Mucosa of stomach (tissue), 1 donor: Measurements from ENCODE around the gene USP26.
"Not testable (repeated sequence)": the region's sequence is repeated elsewhere in the genome, so short reads cannot be mapped to it uniquely, and the experiment has no call there.

Experiments used
- H3K27me3 ChIP-seq: one replicate; pipeline ENCODE4 v1.7.0; 2013; ENCODE audit warnings: mild to moderate bottlenecking, low read length; ENCODE audit not compliant: control insufficient read depth, insufficient read depth
- H3K36me3 ChIP-seq: one replicate; pipeline ENCODE4 v1.7.0; 2013; ENCODE audit warnings: low read length; ENCODE audit not compliant: control insufficient read depth, insufficient read depth
- H3K4me1 ChIP-seq: one replicate; pipeline ENCODE4 v1.7.0; 2013; ENCODE audit warnings: mild to moderate bottlenecking, low read length; ENCODE audit not compliant: control insufficient read depth, insufficient read depth
- H3K4me3 ChIP-seq: one replicate; pipeline ENCODE4 v1.7.0; 2013; ENCODE audit warnings: low read length
- H3K9ac ChIP-seq: one replicate; pipeline ENCODE4 v1.7.0; 2013; ENCODE audit warnings: mild to moderate bottlenecking, low read length, moderate library complexity
- H3K9me3 ChIP-seq: one replicate; pipeline ENCODE4 v1.7.0; 2013; ENCODE audit warnings: mild to moderate bottlenecking, low read length, moderate library complexity; ENCODE audit not compliant: control insufficient read depth
- donor health status: Pancreatic carcinoma.

USP26 gene

GRCh38 chrX:133072566-133072965, 24.3 kb downstream of the USP26 start:
- H3K4me3 ChIP-seq: no peak overlapping the region
- H3K4me1 ChIP-seq: no peaks in the 10 kb centered on the region
- H3K9ac ChIP-seq: no peak overlapping the region
- H3K27me3 ChIP-seq: no peaks in the 10 kb centered on the region
- no peaks in the 10 kb centered on the region for H3K9me3 ChIP-seq
- no peaks in the 10 kb centered on the region for H3K36me3 ChIP-seq

- Histone ChIP-seq H3K9ac (no peak overlapping the region), H3K4me3 (no peak overlapping the region), H3K27me3 (no peaks in the 10 kb centered on the region), H3K9me3 (no peaks in the 10 kb centered on the region), H3K36me3 (no peaks in the 10 kb centered on the region), H3K4me1 (no peaks in the 10 kb centered on the region)
These were observed 28.4 kb downstream of the USP26 start for GRCh38 chrX:133068461-133068860.

DNA sequence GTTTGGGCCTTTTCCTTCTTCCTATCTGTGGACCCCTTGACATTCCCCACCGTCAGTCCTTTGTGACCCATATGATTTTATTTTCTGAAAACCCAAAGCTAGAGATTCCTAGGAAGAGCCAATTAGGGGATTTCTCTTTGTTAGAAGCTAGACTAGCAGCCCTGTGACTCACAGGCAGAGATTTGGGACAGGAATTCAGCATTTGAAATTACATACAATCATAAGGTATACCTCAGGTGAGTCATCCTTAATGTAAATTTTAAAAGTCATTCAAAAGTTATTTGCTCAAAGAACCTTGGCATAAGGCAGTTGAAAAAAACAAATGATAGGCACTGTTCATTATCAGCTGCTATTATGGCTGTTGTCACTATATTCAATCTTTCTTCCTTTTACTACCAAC, 40.6 kb downstream of the USP26 start:
- Histone ChIP-seq H3K27me3 (no peaks in the 10 kb centered on the region), H3K4me3 (no peak overlapping the region), H3K36me3 (no peaks in the 10 kb centered on the region), H3K9ac (no peak overlapping the region), H3K4me1 (no peaks in the 10 kb centered on the region), H3K9me3 (no peaks in the 10 kb centered on the region)

DNA sequence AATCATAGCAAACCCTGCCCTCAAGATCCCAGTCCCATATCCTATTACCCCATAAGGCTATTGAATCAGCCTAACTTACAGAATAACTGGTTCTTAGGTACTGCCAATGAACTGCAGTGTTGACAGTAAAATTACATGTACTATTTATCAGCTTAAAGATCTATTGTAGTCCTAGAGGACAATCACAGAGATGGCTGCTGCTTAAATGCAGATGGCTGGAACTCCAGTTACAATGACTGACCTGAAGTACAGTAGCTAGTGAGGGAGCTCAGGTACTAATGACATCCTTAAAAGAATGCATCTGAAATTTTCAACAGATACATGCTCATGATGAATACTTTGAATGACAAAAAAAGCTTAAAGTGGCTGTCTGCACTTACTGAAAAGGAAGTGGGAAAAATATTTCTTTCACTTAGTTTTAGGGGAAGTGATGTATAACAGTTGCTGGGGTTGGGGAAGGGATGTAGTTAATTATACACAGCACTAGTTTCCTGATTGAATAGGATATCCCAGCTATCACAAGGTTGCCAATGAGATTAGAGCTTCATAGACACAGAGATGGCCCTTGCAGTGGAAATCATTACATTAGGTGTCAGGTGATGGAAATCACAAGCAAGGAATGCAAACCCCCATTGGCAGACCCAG, 42.0 kb downstream of the USP26 start:
- Histone ChIP-seq H3K27me3 (no peaks in the 10 kb centered on the region), H3K4me3 (no peak overlapping the region), H3K36me3 (no peaks in the 10 kb centered on the region), H3K9me3 (no peaks in the 10 kb centered on the region), H3K9ac (no peak overlapping the region), H3K4me1 (no peaks in the 10 kb centered on the region)

DNA sequence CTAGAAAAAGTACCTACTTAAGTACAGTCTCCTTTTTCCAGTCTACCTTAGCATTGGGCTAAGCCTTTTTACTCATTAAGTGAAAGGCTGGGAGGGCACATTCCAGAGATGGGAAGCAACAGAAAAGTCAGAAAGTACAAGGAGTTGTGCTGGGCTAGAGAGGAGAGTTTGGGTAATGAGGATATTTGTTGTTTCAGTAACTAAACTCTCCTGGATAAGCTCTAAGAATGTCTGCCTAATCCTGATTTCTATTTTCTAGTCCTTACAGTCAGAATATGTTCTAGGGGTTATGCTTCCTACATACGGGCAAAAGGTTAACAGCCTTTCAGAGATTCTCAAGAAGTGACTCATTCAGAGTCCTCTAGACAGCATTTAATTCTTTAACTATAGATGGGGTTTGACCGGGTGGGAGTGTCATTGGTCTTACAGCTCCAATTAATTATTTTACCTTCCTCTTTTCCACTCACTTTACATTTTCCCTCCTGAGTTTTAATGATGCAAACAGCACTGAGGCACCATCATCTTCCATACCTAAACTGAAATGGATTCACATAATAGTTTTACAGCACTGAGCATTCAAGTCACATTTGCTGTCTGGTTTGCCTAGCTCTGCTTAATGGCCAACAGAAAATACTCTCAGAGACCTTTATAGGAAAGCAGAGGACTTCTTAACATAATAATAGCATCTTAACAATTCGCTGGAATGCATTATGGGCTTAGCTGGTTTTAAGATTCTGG, 42.9 kb downstream of the USP26 start:
- Histone ChIP-seq H3K4me3 (no peak overlapping the region), H3K9me3 (no peaks in the 10 kb centered on the region), H3K9ac (no peak overlapping the region), H3K4me1 (no peaks in the 10 kb centered on the region), H3K36me3 (no peaks in the 10 kb centered on the region), H3K27me3 (no peaks in the 10 kb centered on the region)

GRCh38 chrX:133048751-133049150, 48.2 kb downstream of the USP26 start:
- Histone ChIP-seq H3K27me3 (no peaks in the 10 kb centered on the region), H3K4me3 (no peak overlapping the region)

GRCh38 chrX:133046601-133047000, 50.3 kb downstream of the USP26 start:
- H3K9ac ChIP-seq: no peak overlapping the region
- no peaks in the 10 kb centered on the region for H3K36me3 ChIP-seq
- no peaks in the 10 kb centered on the region for H3K9me3 ChIP-seq
- H3K27me3 ChIP-seq: no peaks in the 10 kb centered on the region
- H3K4me1 ChIP-seq: no peaks in the 10 kb centered on the region
- H3K4me3 ChIP-seq: no peak overlapping the region

More at GRCh38 chrX:133048751-133049150, 48.2 kb downstream of the USP26 start:
- Histone ChIP-seq H3K9me3 (no peaks in the 10 kb centered on the region), H3K9ac (no peak overlapping the region), H3K4me1 (no peaks in the 10 kb centered on the region), H3K36me3 (no peaks in the 10 kb centered on the region)

DNA sequence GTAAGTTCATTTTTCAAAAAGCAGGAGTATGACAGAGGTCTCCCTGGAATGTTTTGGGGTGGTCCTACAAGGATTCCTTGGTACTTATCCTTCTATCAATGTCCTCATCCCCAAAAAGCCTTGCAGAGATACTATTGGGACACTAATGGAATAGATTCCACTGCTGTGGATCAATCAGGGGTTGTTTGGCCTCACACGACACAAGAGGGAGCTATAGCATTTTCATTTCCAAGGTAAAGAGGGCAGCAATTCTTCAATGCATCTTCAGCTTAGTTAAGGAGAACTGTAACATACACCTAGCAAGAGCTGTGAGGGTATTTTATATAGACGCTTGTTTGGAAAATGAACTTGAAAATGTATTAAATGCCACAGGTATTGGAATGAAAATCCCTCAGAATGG, 50.9 kb downstream of the USP26 start:
- Histone ChIP-seq H3K9me3 (no peaks in the 10 kb centered on the region), H3K27me3 (no peaks in the 10 kb centered on the region), H3K9ac (no peak overlapping the region), H3K4me3 (no peak overlapping the region), H3K4me1 (no peaks in the 10 kb centered on the region), H3K36me3 (no peaks in the 10 kb centered on the region)

GRCh38 chrX:133044145-133044786, 52.6 kb downstream of the USP26 start:
- H3K4me1 ChIP-seq, H3K9me3 ChIP-seq, H3K9ac ChIP-seq, H3K4me3 ChIP-seq, H3K36me3 ChIP-seq, H3K27me3 ChIP-seq: not testable (repeated sequence)

- Histone ChIP-seq H3K4me3 (no peak overlapping the region), H3K4me1 (no peaks in the 10 kb centered on the region), H3K36me3 (no peaks in the 10 kb centered on the region)
These were observed 54.6 kb downstream of the USP26 start for GRCh38 chrX:133042260-133042659.

DNA sequence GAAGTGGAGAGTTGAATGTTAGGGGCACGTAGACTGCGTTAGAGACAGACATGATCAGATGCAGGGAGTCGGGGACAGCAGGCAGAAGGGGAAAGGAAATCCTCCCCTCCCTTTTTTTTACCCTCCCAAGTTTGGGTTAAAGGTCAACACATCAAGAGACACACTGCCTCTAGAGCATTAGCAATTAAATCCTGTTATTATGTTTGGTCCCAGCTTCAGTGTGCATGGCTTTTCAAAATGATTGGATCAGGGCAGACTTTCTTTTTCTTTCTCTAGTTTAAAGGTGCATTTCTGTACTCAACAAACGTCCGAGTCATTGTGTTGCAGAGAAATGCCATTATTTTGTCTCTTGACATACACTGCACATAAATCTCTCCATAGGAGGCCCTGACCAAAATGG, 63.9 kb downstream of the USP26 start:
- H3K27me3 ChIP-seq: no peaks in the 10 kb centered on the region
- H3K9me3 ChIP-seq: no peaks in the 10 kb centered on the region
- H3K9ac ChIP-seq: no peak overlapping the region
- H3K4me3 ChIP-seq: no peak overlapping the region
- H3K36me3 ChIP-seq: no peaks in the 10 kb centered on the region
- H3K4me1 ChIP-seq: no peaks in the 10 kb centered on the region

More at GRCh38 chrX:133042260-133042659, 54.6 kb downstream of the USP26 start:
- no peaks in the 10 kb centered on the region for H3K27me3 ChIP-seq
- H3K9ac ChIP-seq: no peak overlapping the region
- H3K9me3 ChIP-seq: no peaks in the 10 kb centered on the region

DNA sequence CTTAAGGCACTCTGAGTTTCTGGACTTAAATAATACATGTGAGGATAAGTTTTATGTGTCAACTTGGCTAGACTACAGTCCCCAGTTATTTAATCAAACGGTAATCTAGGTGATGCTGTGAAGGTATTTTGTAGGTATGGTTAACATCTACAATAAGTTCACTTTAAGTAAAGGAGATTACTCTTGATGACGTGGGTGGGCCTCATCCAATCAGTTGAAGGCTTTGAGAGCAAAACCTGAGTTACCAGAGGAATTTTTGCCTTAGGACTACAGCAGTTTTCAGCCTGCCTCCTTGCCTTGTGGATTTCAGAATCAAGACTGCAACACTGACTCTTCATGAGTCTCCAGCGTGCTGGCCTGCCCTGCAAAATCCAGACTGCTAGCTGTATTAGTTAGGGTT, 78.7 kb downstream of the USP26 start:
- no peaks in the 10 kb centered on the region for H3K27me3 ChIP-seq
- no peak overlapping the region for H3K4me3 ChIP-seq
- no peaks in the 10 kb centered on the region for H3K36me3 ChIP-seq
- H3K9me3 ChIP-seq: no peaks in the 10 kb centered on the region
- no peak overlapping the region for H3K9ac ChIP-seq
- no peaks in the 10 kb centered on the region for H3K4me1 ChIP-seq
